DOHH2 (cell line): ENCODE measurements around the gene FUT2.

Experiments
- H3F3A ChIP-seq: fragments of 200-600 bp; sonication (generic), shearing (Covaris generic); 2 replicates; pipeline ENCODE4 v1.6.0; 2016; ENCODE audit warnings: antibody characterized with exemption, mild to moderate bottlenecking; ENCODE audit not compliant: control insufficient read depth, insufficient read depth
- H3K27ac ChIP-seq: fragments of 200-600 bp; sonication (generic); 2 replicates; pipeline ENCODE4 v1.5.1; 2014; ENCODE audit warnings: low read depth, mild to moderate bottlenecking, low read length, moderate library complexity
- H3K27me3 ChIP-seq: fragments of 200-600 bp; sonication (generic); 2 replicates; pipeline ENCODE4 v1.6.1; 2014; ENCODE audit warnings: mild to moderate bottlenecking, low read length, mixed read lengths; ENCODE audit not compliant: control insufficient read depth
- H3K36me3 ChIP-seq: fragments of 200-600 bp; sonication (generic); 2 replicates; pipeline ENCODE4 v1.6.1; 2014; ENCODE audit warnings: mild to moderate bottlenecking, low read length, moderate library complexity, mixed read lengths; ENCODE audit not compliant: control insufficient read depth
- H3K4me1 ChIP-seq: fragments of 200-600 bp; sonication (generic); 2 replicates; pipeline ENCODE4 v1.6.1; 2014; ENCODE audit warnings: mild to moderate bottlenecking, low read length, mixed read lengths; ENCODE audit not compliant: control insufficient read depth
- H3K4me2 ChIP-seq: fragments of 200-600 bp; sonication (generic); 2 replicates; pipeline ENCODE4 v1.6.0; 2014; ENCODE audit warnings: mild to moderate bottlenecking, low read length, moderate library complexity
- H3K4me3 ChIP-seq: fragments of 200-600 bp; sonication (generic); 2 replicates; pipeline ENCODE4 v1.5.1; 2014; ENCODE audit warnings: mild to moderate bottlenecking, low read length, mixed read lengths
- H3K79me2 ChIP-seq: fragments of 200-600 bp; sonication (generic); 2 replicates; pipeline ENCODE4 v1.6.1; 2014; ENCODE audit warnings: mild to moderate bottlenecking, low read length, mixed read lengths; ENCODE audit not compliant: control insufficient read depth
- H3K9me2 ChIP-seq: fragments of 200-600 bp; sonication (generic); replicated peaks from 2 replicates; pipeline ENCODE4 v1.6.1; 2014; ENCODE audit warnings: mild to moderate bottlenecking, low read length, mixed read lengths; ENCODE audit not compliant: control insufficient read depth
- H3K9me3 ChIP-seq: fragments of 200-600 bp; sonication (generic); 2 replicates; pipeline ENCODE4 v1.6.1; 2014; ENCODE audit warnings: antibody characterized with exemption, low read length, mixed read lengths; ENCODE audit not compliant: control insufficient read depth, insufficient read depth
- H4K20me1 ChIP-seq: fragments of 200-600 bp; sonication (generic); 2 replicates; pipeline ENCODE4 v1.6.0; 2014; ENCODE audit warnings: low read depth, mild to moderate bottlenecking, antibody characterized with exemption, low read length, moderate library complexity; ENCODE audit not compliant: control insufficient read depth, insufficient read depth
- EZH2phosphoT487 ChIP-seq: fragments of 200-600 bp; sonication (generic); IDR thresholded peaks from 2 replicates; pipeline ENCODE4 v1.6.1; 2017; ENCODE audit warnings: borderline replicate concordance, mild to moderate bottlenecking, antibody characterized with exemption, low read length, moderate library complexity, mixed read lengths
- TF ChIP-seq, protein P1 (sequence below): fragments of 200-600 bp; sonication (generic); IDR thresholded peaks from one replicate; pipeline ENCODE4 v1.5.1; 2014; ENCODE audit warnings: antibody characterized with exemption, mild to moderate bottlenecking, low read depth, low read length; ENCODE audit not compliant: poor library complexity, severe bottlenecking

FUT2 gene

DNA sequence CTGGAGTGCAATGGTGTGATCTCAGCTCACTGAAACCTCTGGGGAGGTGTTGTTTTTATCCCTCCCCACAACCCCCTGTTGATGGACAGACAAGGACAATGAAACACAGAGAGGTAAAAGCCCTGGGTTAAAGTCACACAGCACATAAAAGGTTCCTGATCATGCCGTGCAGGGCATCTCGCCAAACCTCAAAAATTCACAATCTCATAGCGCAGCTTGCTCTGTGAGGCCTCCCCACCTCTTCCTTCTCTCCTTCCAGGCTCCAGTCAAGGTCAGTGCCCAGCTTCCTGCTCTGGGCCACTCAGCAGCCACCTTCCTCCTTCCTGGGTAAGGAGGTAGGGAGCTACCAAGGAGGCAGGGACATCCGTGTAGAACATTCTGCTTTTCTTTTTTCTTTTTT, 2.3 kb downstream of the FUT2 start:
- TF ChIP-seq, protein P1, sequence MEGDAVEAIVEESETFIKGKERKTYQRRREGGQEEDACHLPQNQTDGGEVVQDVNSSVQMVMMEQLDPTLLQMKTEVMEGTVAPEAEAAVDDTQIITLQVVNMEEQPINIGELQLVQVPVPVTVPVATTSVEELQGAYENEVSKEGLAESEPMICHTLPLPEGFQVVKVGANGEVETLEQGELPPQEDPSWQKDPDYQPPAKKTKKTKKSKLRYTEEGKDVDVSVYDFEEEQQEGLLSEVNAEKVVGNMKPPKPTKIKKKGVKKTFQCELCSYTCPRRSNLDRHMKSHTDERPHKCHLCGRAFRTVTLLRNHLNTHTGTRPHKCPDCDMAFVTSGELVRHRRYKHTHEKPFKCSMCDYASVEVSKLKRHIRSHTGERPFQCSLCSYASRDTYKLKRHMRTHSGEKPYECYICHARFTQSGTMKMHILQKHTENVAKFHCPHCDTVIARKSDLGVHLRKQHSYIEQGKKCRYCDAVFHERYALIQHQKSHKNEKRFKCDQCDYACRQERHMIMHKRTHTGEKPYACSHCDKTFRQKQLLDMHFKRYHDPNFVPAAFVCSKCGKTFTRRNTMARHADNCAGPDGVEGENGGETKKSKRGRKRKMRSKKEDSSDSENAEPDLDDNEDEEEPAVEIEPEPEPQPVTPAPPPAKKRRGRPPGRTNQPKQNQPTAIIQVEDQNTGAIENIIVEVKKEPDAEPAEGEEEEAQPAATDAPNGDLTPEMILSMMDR = no peak
- no peak for TF ChIP-seq EZH2phosphoT487
- H4K20me1 ChIP-seq = no peaks in the 10 kb centered on the region
- H3K9me2 ChIP-seq = no peaks in the 10 kb centered on the region
- H3K9me3 ChIP-seq = no peaks in the 10 kb centered on the region
- no peaks in the 10 kb centered on the region for H3K36me3 ChIP-seq
- H3K79me2 ChIP-seq = no peaks in the 10 kb centered on the region
- no peak overlapping the region for H3K27ac ChIP-seq
- peaks cover 5% of the 10 kb centered on the region for H3K4me1 ChIP-seq
- H3K4me2 ChIP-seq = no peak overlapping the region
- H3K27me3 ChIP-seq = peaks cover 17% of the 10 kb centered on the region
- H3F3A ChIP-seq = no peaks in the 10 kb centered on the region
- no peak overlapping the region for H3K4me3 ChIP-seq

GRCh38 chr19:48702701-48703100, 6.9 kb downstream of the FUT2 start:
- no peaks in the 10 kb centered on the region for H3K9me3 ChIP-seq
- H3K4me1 ChIP-seq = no peaks in the 10 kb centered on the region
- TF ChIP-seq EZH2phosphoT487 = no peak
- TF ChIP-seq, protein P1 = no peak
- no peaks in the 10 kb centered on the region for H3F3A ChIP-seq
- no peaks in the 10 kb centered on the region for H3K36me3 ChIP-seq
- no peak overlapping the region for H3K4me2 ChIP-seq
- H3K9me2 ChIP-seq = no peaks in the 10 kb centered on the region
- no peaks in the 10 kb centered on the region for H3K27me3 ChIP-seq
- no peaks in the 10 kb centered on the region for H4K20me1 ChIP-seq
- no peak overlapping the region for H3K4me3 ChIP-seq
- H3K27ac ChIP-seq = no peak overlapping the region
- H3K79me2 ChIP-seq = no peaks in the 10 kb centered on the region

GRCh38 chr19:48703316-48703715, 7.5 kb downstream of the FUT2 start:
- H3K27ac ChIP-seq = no peak overlapping the region
- H3K4me2 ChIP-seq = no peak overlapping the region
- H3K9me2 ChIP-seq = no peaks in the 10 kb centered on the region
- H4K20me1 ChIP-seq = no peaks in the 10 kb centered on the region
- no peaks in the 10 kb centered on the region for H3F3A ChIP-seq
- no peaks in the 10 kb centered on the region for H3K27me3 ChIP-seq
- no peaks in the 10 kb centered on the region for H3K36me3 ChIP-seq
- H3K79me2 ChIP-seq = no peaks in the 10 kb centered on the region
- H3K4me1 ChIP-seq = no peaks in the 10 kb centered on the region
- no peak overlapping the region for H3K4me3 ChIP-seq
- H3K9me3 ChIP-seq = no peaks in the 10 kb centered on the region
- TF ChIP-seq, protein P1 = no peak
- TF ChIP-seq EZH2phosphoT487 = no peak

DNA sequence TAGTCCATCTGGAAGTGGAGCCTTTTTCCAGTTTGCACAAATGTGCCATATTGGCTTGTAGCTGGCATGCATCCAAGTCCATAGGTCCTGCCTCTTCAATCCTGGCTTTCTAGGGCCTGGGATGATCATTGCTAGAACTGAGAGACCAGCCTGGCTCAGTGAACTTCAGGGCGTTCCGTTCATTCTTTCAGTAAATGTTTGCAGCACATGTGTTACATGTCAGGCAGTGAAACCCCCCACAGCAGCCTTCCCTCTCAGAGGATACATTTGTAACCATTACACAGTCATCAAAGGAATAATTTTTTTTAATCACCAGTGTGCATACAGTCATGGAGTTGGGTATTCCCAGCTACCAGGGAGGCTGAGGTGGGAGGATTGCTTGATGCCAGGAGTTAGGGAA, 9.7 kb downstream of the FUT2 start:
- Histone ChIP-seq H3K9me2 (no peaks in the 10 kb centered on the region), H3K36me3 (no peaks in the 10 kb centered on the region), H3K27me3 (no peaks in the 10 kb centered on the region), H3K79me2 (no peaks in the 10 kb centered on the region), H3F3A (no peaks in the 10 kb centered on the region), H4K20me1 (no peaks in the 10 kb centered on the region), H3K27ac (no peak overlapping the region), H3K9me3 (no peaks in the 10 kb centered on the region), H3K4me2 (no peak overlapping the region), H3K4me3 (no peak overlapping the region), H3K4me1 (no peaks in the 10 kb centered on the region)
- TF ChIP-seq EZH2phosphoT487 = no peak
- TF ChIP-seq, protein P1 = no peak
